ENCODE data around the gene LEKR1. TPM values are rescaled to one million over a fixed set of nuclear protein-coding genes. Genes with fewer than 3 reads are reported as not detected.

LEKR1 gene
- total and polyA plus RNA-seq, 9 of the 15 experiments (the other 6 are each of a cell fraction or from before 2014, with no cell fraction given): 0.76 to 1.8 (median 1.2) TPM

- TF ChIP-seq, protein P1, sequence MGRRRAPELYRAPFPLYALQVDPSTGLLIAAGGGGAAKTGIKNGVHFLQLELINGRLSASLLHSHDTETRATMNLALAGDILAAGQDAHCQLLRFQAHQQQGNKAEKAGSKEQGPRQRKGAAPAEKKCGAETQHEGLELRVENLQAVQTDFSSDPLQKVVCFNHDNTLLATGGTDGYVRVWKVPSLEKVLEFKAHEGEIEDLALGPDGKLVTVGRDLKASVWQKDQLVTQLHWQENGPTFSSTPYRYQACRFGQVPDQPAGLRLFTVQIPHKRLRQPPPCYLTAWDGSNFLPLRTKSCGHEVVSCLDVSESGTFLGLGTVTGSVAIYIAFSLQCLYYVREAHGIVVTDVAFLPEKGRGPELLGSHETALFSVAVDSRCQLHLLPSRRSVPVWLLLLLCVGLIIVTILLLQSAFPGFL (CRISPR knock-in tag; IDR thresholded peaks at IDR 0.05): no peak
- TF ChIP-seq MCM7 (IDR thresholded peaks at IDR 0.05): no peak
- no peak for TF ChIP-seq SMARCC2 (IDR thresholded peaks at IDR 0.05; ENCODE audit: low read depth)
- TF ChIP-seq ZNF384 (IDR thresholded peaks at IDR 0.05; ENCODE audit: low read depth, low read length): no peak
- no peak for TF ChIP-seq GATAD2A (IDR thresholded peaks at IDR 0.05)
- TF ChIP-seq ATF7 (IDR thresholded peaks at IDR 0.05): no peak
- no peak for TF ChIP-seq MXI1 (IDR thresholded peaks at IDR 0.05; ENCODE audit: low read depth, low read length)
- no peak for TF ChIP-seq NBN (IDR thresholded peaks at IDR 0.05; ENCODE audit: low read depth)
- TF ChIP-seq SRSF3 (IDR thresholded peaks at IDR 0.05; ENCODE audit: insufficient read depth, low read length): no peak
- no peak for TF ChIP-seq ZNF23 (CRISPR knock-in tag; IDR thresholded peaks at IDR 0.05)
These were observed 268.1 kb downstream of the LEKR1 start (continued) for GRCh38 chr3:157094301-157094700.

DNA sequence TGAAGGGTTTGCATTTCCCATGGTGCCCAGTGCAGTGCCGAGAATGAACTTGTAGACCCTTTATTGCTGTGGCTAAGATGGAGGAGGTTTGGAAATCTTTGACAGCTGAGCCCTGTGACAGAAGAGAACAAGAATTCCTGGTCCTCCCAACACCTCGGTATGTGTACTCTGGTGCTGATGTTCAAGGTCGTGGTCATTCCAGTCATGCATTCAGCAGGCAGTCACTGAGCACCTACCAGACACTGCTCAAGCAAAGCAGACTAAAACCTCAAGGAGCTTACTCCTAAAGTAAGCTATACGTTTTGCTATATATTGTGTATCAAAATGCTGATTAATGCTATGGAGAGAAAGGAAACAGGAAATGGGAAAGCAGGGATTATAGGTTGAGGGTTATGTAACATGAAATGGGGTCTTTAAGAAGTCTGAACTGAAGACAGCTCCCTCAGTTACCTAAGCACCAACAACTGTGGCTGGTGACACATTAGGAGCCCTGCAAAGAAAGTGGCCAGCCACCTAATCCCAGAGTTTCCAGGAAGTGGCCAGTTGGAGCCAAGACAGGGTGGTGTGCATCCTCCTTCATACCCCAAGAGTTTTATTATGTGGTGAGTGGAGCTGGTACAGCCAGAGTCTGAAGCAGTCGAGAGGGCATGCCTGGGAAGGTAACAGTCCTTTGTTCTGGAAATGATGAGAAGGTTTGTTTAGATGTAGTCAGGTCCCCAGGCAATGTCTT is 268.8 kb downstream of the LEKR1 start:
- POLR2A ChIA-PET: interaction anchor here (10.7 kb wide), 1 partner anchor 13 kb away, joined by 96 read pairs; no protein-coding TSS in a partner anchor
- BruUV-seq (replicated peaks): no TSS peak
- in situ Hi-C loops (cut with MboI): no loop called here
- TF ChIP-seq MXI1 (IDR thresholded peaks at IDR 0.05; ENCODE audit: low read depth, low read length) (no peak), HSF4 (CRISPR knock-in tag; IDR thresholded peaks at IDR 0.05; ENCODE audit: borderline replicate concordance) (no peak), SNIP1 (IDR thresholded peaks at IDR 0.05; ENCODE audit: low read depth) (no peak), SLC30A9 (CRISPR knock-in tag; IDR thresholded peaks at IDR 0.05) (no peak), ZKSCAN1 (IDR thresholded peaks at IDR 0.05; ENCODE audit: low read depth, low read length) (no peak), CHD4 (IDR thresholded peaks at IDR 0.05; ENCODE audit: insufficient read depth, insufficient replicate concordance, low read depth, low read length, poor library complexity, severe bottlenecking) (no peak)
- TF ChIP-seq, protein P2, sequence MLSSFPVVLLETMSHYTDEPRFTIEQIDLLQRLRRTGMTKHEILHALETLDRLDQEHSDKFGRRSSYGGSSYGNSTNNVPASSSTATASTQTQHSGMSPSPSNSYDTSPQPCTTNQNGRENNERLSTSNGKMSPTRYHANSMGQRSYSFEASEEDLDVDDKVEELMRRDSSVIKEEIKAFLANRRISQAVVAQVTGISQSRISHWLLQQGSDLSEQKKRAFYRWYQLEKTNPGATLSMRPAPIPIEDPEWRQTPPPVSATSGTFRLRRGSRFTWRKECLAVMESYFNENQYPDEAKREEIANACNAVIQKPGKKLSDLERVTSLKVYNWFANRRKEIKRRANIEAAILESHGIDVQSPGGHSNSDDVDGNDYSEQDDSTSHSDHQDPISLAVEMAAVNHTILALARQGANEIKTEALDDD (IDR thresholded peaks at IDR 0.05): no peak
- TF ChIP-seq, protein P3, sequence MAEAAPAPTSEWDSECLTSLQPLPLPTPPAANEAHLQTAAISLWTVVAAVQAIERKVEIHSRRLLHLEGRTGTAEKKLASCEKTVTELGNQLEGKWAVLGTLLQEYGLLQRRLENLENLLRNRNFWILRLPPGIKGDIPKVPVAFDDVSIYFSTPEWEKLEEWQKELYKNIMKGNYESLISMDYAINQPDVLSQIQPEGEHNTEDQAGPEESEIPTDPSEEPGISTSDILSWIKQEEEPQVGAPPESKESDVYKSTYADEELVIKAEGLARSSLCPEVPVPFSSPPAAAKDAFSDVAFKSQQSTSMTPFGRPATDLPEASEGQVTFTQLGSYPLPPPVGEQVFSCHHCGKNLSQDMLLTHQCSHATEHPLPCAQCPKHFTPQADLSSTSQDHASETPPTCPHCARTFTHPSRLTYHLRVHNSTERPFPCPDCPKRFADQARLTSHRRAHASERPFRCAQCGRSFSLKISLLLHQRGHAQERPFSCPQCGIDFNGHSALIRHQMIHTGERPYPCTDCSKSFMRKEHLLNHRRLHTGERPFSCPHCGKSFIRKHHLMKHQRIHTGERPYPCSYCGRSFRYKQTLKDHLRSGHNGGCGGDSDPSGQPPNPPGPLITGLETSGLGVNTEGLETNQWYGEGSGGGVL (CRISPR knock-in tag; IDR thresholded peaks at IDR 0.05): no peak

More for the DNA sequence above, 268.8 kb downstream of the LEKR1 start:
- no peak overlapping the region; a peak in 1 of 4 replicates for H3K9ac ChIP-seq (ENCODE audit: insufficient read depth in 1 of 2, low read depth in 2 of 2, low read length in 2 of 2)
- DNase-seq (ENCODE audit: extremely low read depth in 1 of 4, low spot score in 3 of 4) (no peak), ATAC-seq (0 out of 3 replicates have a peak, but pooled peaks have one; percentile 7), FAIRE-seq (no peak)
- H4K20me1 ChIP-seq (replicated peaks; ENCODE audit: control insufficient read depth, insufficient read depth, low read length): no peaks in the 10 kb centered on the region
- peaks cover 11 to 41% of the 10 kb centered on the region in 2 experiments for H3K4me1 ChIP-seq (replicated peaks in 1 of 2; ENCODE audit: control insufficient read depth in 2 of 2, insufficient read depth in 2 of 2, low read length in 2 of 2)
- no peaks in the 10 kb centered on the region for H3K9me3 ChIP-seq (replicated peaks; ENCODE audit: control insufficient read depth, insufficient read depth, low read depth, low read length)
- no peak overlapping the region for H3K27ac ChIP-seq (ENCODE audit: extremely low read depth, low read depth, low read length)
- intact Hi-C loops (cut with micrococcal nuclease): no loop called here
- CTCF ChIA-PET (ENCODE audit: low intra/inter-chr PET ratio): no interaction called here
- H3K79me2 ChIP-seq (ENCODE audit: control insufficient read depth, insufficient read depth, low read length): no peaks in the 10 kb centered on the region
- no peaks in the 10 kb centered on the region for H3K36me3 ChIP-seq (ENCODE audit: control insufficient read depth, insufficient read depth, low read length)
- no peak overlapping the region for H3K4me2 ChIP-seq (ENCODE audit: insufficient read depth, low read length)
- WGBS (ENCODE audit: insufficient coverage, low coverage, missing lambda C conversion rate): 42% methylated on average over 5 of the region's 5 CpGs
- no peak overlapping the region for H3K4me3 ChIP-seq
- no peaks in the 10 kb centered on the region for H3K9me1 ChIP-seq (ENCODE audit: control insufficient read depth, insufficient read depth, low read length)
- H2AFZ ChIP-seq (ENCODE audit: low read depth, low read length): peak overlapping the region; percentile 60
- no peaks in the 10 kb centered on the region; a peak in 1 of 5 replicates for H3K27me3 ChIP-seq (ENCODE audit: control insufficient read depth in 2 of 2, insufficient read depth in 2 of 2, low read length in 2 of 2)

Measured in K562 (cell line).